GM12865 (cell line): ENCODE measurements around the gene HRC.
A peak's percentile ranks its signal among the peaks of the same experiment; 100 is the strongest.

Source experiments
- DNase-seq: peaks from one replicate; pipeline ENCODE4 v3.0.0; 2010; ENCODE audit warnings: low read depth
- H3K4me3 ChIP-seq: 2 replicates; pipeline ENCODE4 v1.5.1; 2011; ENCODE audit warnings: mild to moderate bottlenecking, low read depth, low read length, control low read depth
- TF ChIP-seq, protein P1 (sequence below): IDR thresholded peaks from 2 replicates; pipeline ENCODE4 v1.5.1; 2011; ENCODE audit warnings: low read length, control low read depth, low read depth, inconsistent platforms; ENCODE audit not compliant: insufficient read depth; ENCODE audit errors: missing control alignments

Gene HRC, protein sequence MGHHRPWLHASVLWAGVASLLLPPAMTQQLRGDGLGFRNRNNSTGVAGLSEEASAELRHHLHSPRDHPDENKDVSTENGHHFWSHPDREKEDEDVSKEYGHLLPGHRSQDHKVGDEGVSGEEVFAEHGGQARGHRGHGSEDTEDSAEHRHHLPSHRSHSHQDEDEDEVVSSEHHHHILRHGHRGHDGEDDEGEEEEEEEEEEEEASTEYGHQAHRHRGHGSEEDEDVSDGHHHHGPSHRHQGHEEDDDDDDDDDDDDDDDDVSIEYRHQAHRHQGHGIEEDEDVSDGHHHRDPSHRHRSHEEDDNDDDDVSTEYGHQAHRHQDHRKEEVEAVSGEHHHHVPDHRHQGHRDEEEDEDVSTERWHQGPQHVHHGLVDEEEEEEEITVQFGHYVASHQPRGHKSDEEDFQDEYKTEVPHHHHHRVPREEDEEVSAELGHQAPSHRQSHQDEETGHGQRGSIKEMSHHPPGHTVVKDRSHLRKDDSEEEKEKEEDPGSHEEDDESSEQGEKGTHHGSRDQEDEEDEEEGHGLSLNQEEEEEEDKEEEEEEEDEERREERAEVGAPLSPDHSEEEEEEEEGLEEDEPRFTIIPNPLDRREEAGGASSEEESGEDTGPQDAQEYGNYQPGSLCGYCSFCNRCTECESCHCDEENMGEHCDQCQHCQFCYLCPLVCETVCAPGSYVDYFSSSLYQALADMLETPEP

DNA sequence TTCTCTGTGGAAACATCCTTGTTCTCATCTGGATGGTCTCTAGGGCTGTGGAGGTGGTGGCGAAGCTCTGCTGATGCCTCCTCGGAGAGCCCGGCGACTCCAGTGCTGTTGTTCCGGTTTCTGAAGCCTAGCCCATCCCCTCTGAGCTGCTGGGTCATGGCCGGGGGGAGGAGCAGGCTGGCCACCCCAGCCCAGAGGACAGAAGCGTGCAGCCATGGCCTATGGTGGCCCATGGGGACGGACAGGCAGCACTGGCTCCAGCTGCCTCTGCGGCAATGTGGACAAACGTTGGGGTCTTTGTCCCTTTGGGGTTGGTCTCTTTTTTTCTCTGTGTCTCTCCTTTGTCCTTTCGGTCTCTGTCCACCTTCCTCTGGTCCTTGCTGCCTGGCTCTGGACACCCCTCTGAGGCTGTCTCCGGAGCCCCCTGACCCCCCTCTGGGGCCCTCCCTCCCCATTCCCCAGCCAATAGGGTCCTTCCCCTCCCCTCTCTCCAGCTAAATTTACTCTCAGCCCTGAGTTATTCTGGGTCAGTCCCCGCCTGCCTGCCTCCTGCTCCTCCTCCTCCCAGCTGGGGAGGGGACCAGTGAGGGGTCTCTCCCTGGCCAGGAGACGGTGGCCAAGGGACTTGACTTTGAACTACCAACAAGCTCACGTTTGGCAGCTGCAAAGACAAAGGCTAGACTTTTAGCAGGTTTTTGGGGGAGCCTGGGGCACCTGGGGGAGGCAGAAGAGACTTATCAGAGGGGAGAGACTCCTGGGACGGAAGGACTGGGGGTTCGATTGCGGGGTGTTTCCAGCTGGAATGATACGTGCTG, at the start of gene HRC:
Gene HRC, minus strand, starts transcription at position 392 of the 815 bp plus-strand sequence. Its CDS starts 159 bp downstream, at position 233.
- no peak for DNase-seq
- H3K4me3 ChIP-seq: no peak within 1 kb of the TSS
- TF ChIP-seq, protein P1, sequence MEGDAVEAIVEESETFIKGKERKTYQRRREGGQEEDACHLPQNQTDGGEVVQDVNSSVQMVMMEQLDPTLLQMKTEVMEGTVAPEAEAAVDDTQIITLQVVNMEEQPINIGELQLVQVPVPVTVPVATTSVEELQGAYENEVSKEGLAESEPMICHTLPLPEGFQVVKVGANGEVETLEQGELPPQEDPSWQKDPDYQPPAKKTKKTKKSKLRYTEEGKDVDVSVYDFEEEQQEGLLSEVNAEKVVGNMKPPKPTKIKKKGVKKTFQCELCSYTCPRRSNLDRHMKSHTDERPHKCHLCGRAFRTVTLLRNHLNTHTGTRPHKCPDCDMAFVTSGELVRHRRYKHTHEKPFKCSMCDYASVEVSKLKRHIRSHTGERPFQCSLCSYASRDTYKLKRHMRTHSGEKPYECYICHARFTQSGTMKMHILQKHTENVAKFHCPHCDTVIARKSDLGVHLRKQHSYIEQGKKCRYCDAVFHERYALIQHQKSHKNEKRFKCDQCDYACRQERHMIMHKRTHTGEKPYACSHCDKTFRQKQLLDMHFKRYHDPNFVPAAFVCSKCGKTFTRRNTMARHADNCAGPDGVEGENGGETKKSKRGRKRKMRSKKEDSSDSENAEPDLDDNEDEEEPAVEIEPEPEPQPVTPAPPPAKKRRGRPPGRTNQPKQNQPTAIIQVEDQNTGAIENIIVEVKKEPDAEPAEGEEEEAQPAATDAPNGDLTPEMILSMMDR: no peak

DNA sequence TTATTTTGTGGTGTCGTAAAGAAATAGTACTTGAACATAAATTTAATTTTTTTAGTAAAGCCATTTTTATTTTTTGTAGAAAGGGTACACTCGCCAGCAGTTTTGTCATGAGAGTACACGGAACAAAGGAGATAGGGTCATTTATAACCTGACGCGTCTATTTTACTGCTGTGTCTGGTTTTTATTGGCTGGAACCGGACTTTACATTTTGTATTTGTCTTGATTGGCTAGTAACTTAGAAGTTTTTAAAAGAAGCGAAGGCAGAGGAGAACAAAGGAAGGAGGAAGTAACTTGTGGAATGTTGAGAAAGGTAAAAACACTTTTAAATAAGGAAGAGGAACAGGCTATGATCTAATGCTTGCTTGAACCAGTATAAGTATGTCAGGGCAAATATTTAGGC, 45.8 kb upstream of the HRC start:
- DNase-seq: no peak
- TF ChIP-seq, protein P1: no peak
- no peak overlapping the region for H3K4me3 ChIP-seq

DNA sequence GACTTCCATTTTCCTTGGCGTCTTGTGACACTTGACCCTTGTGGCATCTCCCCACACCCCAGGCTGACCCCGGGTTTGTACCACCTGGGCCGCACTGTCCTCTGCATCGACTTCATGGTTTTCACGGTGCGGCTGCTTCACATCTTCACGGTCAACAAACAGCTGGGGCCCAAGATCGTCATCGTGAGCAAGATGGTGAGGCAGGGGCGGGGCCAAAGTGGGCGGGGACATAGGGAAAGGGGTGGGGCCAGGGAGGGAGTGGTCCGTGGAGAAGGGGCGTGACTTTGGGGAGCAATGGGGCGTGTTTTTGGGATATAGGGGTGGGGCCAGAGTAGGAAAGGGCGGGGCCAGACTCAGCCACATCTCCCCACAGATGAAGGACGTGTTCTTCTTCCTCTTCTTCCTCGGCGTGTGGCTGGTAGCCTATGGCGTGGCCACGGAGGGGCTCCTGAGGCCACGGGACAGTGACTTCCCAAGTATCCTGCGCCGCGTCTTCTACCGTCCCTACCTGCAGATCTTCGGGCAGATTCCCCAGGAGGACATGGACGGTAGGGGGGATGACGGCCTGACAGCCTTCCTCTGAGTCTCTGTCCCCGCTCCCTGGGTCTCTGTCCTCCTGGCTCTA, 45.2 kb upstream of the HRC start:
- H3K4me3 ChIP-seq: no peak overlapping the region
- peak; percentile 18 for DNase-seq
- TF ChIP-seq, protein P1: no peak

DNA sequence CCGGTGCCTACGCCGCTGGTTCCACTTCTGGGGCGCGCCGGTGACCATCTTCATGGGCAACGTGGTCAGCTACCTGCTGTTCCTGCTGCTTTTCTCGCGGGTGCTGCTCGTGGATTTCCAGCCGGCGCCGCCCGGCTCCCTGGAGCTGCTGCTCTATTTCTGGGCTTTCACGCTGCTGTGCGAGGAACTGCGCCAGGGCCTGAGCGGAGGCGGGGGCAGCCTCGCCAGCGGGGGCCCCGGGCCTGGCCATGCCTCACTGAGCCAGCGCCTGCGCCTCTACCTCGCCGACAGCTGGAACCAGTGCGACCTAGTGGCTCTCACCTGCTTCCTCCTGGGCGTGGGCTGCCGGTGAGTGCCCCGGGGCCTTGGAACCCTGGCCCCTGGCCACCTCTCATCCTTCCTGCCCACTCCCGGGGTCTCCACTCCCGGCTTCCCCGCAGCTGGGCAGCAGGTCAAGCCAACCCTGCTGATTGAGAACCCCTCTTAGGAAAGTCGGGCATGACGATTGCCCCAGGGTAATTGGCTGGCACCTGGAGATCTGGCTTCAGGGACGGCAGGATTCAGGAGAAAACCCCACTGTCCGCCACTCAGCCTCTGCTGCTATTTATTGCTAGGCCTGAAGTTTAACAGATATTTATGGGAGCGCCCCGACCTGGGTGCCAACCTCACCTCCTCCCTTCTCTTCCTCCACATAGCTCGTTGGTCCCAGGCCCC, 41.5 kb upstream of the HRC start:
- no peak for DNase-seq

DNA sequence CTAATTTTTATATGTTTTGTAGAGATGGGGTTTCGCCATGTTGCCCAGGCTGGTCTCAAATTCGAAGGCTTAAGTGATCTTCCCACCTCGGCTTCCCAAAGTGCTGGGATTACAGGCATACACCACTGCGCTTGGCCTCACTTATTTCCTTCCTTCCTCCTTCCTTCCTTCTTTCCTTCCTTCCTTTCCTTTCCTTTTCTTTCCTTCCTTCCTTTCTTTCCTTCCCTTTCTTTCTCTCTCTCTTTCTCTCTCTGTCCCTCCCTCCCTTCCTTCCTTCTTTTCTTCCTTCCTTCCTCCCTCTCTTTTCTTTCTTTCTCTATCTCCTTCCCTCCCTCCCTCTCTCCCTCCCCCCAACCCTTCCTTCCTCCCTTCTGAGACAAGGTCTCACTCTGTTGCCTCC, 39.2 kb upstream of the HRC start:
- TF ChIP-seq, protein P1: no peak
- no peak overlapping the region for H3K4me3 ChIP-seq
- DNase-seq: no peak

More for the DNA sequence above, 41.5 kb upstream of the HRC start:
- TF ChIP-seq, protein P1: no peak
- H3K4me3 ChIP-seq: no peak overlapping the region

DNA sequence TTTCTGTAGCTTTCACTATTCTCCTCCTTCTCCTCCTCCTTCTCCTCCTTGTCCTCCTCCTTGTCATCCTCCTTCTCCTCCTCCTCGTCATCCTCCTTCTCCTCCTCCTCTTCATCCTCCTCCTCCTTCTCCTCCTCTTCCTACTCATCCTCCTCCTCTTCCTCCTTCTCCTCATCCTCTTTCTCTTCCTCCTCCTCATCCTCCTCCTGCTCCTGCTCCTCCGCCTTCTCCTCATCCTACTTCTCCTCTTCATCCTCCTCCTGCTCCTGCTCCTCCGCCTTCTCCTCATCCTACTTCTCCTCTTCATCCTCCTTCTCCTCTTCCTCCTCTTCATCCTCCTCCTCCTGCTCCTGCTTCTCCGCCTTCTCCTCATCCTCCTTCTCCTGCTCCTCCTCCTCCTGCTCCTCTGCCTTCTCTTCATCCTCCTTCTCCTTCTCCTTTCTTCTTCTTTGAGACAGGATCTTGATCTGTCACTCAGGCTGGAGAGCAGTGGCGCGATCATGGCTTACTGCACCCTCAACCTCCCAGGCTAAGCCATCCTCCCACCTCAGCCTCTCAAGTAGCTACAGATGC, 38.7 kb upstream of the HRC start:
- TF ChIP-seq, protein P1: no peak
- DNase-seq: no peak
- no peak overlapping the region for H3K4me3 ChIP-seq
